ENCODE measurements around the gene LEF1.

LEF1 gene

GRCh38 chr4:108168671-108169523 lies at the start of gene LEF1:
Gene LEF1, minus strand, starts transcription at chr4:108168932. Its CDS starts 1,165 bp downstream, at chr4:108167767.
- DNase-seq (ENCODE audit: low spot score) = no peak

- DNase-seq (ENCODE audit: low spot score) = no peak
Observed at GRCh38 chr4:108216510-108216909, 47.8 kb upstream of the LEF1 start.

- DNase-seq (ENCODE audit: low spot score) = no peak
Observed at GRCh38 chr4:108215055-108215454, 46.3 kb upstream of the LEF1 start.

- no peak for DNase-seq (ENCODE audit: low spot score)
Observed at GRCh38 chr4:108213723-108214122, 45.0 kb upstream of the LEF1 start.

- DNase-seq (ENCODE audit: low spot score) = no peak
Observed at GRCh38 chr4:108213308-108213707, 44.6 kb upstream of the LEF1 start.

GRCh38 chr4:108210989-108211835 lies 42.5 kb upstream of the LEF1 start:
- no peak for DNase-seq (ENCODE audit: low spot score)

GRCh38 chr4:108209489-108209888 lies 40.8 kb upstream of the LEF1 start:
- no peak for DNase-seq (ENCODE audit: low spot score)

- DNase-seq (ENCODE audit: low spot score) = no peak
Observed at GRCh38 chr4:108205859-108206258, 37.1 kb upstream of the LEF1 start.

- DNase-seq (ENCODE audit: low spot score) = no peak
Observed at GRCh38 chr4:108204518-108204917, 35.8 kb upstream of the LEF1 start.

GRCh38 chr4:108203377-108203776 lies 34.6 kb upstream of the LEF1 start:
- no peak for DNase-seq (ENCODE audit: low spot score)

GRCh38 chr4:108201774-108202173 lies 33.0 kb upstream of the LEF1 start:
- DNase-seq (ENCODE audit: low spot score) = no peak

GRCh38 chr4:108199881-108200280 lies 31.1 kb upstream of the LEF1 start:
- DNase-seq (ENCODE audit: low spot score) = no peak

- no peak for DNase-seq (ENCODE audit: low spot score)
Observed at GRCh38 chr4:108193886-108194672, 25.3 kb upstream of the LEF1 start.

- DNase-seq (ENCODE audit: low spot score) = no peak
Observed at GRCh38 chr4:108192935-108193334, 24.2 kb upstream of the LEF1 start.

GRCh38 chr4:108192056-108192455 lies 23.3 kb upstream of the LEF1 start:
- no peak for DNase-seq (ENCODE audit: low spot score)

- DNase-seq (ENCODE audit: low spot score) = no peak
Observed at GRCh38 chr4:108191269-108191914, 22.7 kb upstream of the LEF1 start.

- DNase-seq (ENCODE audit: low spot score) = no peak
Observed at GRCh38 chr4:108188770-108189169, 20.0 kb upstream of the LEF1 start.

- DNase-seq (ENCODE audit: low spot score) = no peak
Observed at GRCh38 chr4:108185252-108185651, 16.5 kb upstream of the LEF1 start.

- DNase-seq (ENCODE audit: low spot score) = no peak
Observed at GRCh38 chr4:108184453-108185049, 15.8 kb upstream of the LEF1 start.

GRCh38 chr4:108181704-108182103 lies 13.0 kb upstream of the LEF1 start:
- no peak for DNase-seq (ENCODE audit: low spot score)

GRCh38 chr4:108180513-108180912 lies 11.8 kb upstream of the LEF1 start:
- DNase-seq (ENCODE audit: low spot score) = no peak
